Measurements from ENCODE around the gene PEX14.

PEX14 gene

GRCh38 chr1:10631121-10631810 lies 156.5 kb downstream of the PEX14 start:
- H3K9me3 ChIP-seq (ENCODE audit: low read length): no peaks in the 10 kb centered on the region
- H3K4me3 ChIP-seq (ENCODE audit: low read length): no peak overlapping the region
- H3K4me1 ChIP-seq (ENCODE audit: insufficient read depth, low read length): peaks cover 16% of the 10 kb centered on the region
- H3K27me3 ChIP-seq (ENCODE audit: insufficient read depth, low read length): no peaks in the 10 kb centered on the region
- peaks cover 7% of the 10 kb centered on the region for H3K36me3 ChIP-seq (ENCODE audit: insufficient read depth, low read length)
- H2AFZ ChIP-seq (ENCODE audit: low read depth, low read length): no peak overlapping the region

DNA sequence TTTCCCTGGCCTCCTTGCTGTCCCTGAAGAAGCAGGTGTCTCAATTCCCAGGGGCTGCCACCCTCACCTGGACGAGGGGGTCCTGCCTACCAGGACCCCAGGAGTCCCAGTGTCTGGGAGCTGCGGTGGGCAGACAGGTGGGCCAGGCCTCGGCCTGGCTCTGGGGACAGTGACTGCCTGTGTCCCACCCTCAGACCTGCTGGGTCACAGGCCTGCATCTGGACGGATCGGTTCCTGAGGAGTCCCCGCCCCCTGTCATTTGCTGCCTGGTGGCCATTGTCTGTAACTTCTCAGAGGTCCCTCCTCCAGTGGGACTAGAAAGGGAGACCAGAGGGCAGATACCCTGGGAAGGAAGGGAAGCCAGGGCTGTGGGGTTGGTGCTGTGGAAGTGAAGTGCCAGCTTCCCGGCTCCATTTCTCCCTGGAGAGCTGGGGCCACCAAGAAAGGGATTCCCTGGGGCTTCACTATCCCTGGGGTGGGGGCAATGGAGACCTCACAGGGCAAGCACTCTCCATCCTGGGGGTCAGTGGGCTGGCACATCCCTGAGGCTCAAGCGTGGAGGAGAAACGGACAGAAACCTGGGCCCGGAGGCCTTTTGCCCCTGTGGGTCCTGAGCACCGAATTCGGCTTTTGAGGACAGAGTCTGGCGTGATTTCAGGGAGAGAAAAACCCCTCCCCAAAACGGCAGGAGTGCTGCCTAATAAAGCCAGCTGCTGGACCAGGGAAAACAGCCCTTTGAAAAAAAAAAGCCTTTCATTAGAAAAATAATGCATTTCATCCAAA lies 157.3 kb downstream of the PEX14 start:
- Histone ChIP-seq H2AFZ (ENCODE audit: low read depth, low read length) (no peak overlapping the region), H3K36me3 (ENCODE audit: insufficient read depth, low read length) (peaks cover 2% of the 10 kb centered on the region), H3K27me3 (ENCODE audit: insufficient read depth, low read length) (no peaks in the 10 kb centered on the region), H3K9me3 (ENCODE audit: low read length) (no peaks in the 10 kb centered on the region), H3K4me3 (ENCODE audit: low read length) (no peak overlapping the region), H3K4me1 (ENCODE audit: insufficient read depth, low read length) (peaks cover 16% of the 10 kb centered on the region)

DNA sequence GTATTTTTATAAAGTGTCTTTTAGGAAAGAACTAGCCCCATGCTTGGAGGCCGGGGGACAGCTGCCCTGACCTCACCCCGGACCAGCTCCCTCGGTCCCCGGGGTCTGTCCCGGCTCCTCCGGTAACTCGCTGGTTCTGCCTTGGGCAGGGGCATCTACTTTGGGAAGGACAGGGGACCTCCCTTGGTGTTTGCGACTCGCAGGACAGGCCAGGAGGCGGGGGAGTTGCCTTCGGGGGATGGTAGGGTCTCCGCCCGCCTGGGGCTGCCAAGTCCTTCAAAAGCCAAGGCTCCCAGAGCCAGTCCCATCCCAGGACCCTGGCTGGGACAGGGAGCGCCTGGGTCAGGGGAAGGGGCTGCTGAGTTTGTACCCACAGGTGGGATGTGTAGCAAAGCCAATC lies 157.9 kb downstream of the PEX14 start:
- H2AFZ ChIP-seq (ENCODE audit: low read depth, low read length): no peak overlapping the region
- no peaks in the 10 kb centered on the region for H3K27me3 ChIP-seq (ENCODE audit: insufficient read depth, low read length)
- H3K4me1 ChIP-seq (ENCODE audit: insufficient read depth, low read length): peaks cover 16% of the 10 kb centered on the region
- no peaks in the 10 kb centered on the region for H3K9me3 ChIP-seq (ENCODE audit: low read length)
- H3K36me3 ChIP-seq (ENCODE audit: insufficient read depth, low read length): peaks cover 2% of the 10 kb centered on the region
- H3K4me3 ChIP-seq (ENCODE audit: low read length): no peak overlapping the region

- Histone ChIP-seq H3K27me3 (ENCODE audit: insufficient read depth, low read length) (no peaks in the 10 kb centered on the region), H2AFZ (ENCODE audit: low read depth, low read length) (no peak overlapping the region), H3K4me3 (ENCODE audit: low read length) (no peak overlapping the region), H3K9me3 (ENCODE audit: low read length) (no peaks in the 10 kb centered on the region), H3K4me1 (ENCODE audit: insufficient read depth, low read length) (peaks cover 16% of the 10 kb centered on the region), H3K36me3 (ENCODE audit: insufficient read depth, low read length) (peaks cover 2% of the 10 kb centered on the region)
Observed at GRCh38 chr1:10633416-10633815, 158.7 kb downstream of the PEX14 start.

DNA sequence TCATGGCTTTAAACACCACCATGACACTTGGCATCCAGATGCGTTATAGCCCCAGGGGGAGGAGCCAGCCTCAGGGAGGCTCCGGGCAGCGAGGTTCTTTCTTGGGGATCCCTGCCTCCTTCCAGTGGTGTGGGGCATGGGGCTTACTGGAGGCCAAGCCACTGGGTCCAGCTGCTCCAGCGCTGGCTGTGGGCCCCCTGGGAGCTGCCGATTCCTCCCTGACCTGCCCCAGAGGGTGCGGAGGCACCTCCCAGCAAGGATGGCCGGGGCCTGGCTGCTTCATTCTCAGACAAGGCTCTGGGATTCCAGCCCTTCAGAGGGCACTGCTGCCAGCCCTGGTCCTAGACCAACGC lies 159.3 kb downstream of the PEX14 start:
- Histone ChIP-seq H3K4me3 (ENCODE audit: low read length) (no peak overlapping the region), H3K27me3 (ENCODE audit: insufficient read depth, low read length) (no peaks in the 10 kb centered on the region), H2AFZ (ENCODE audit: low read depth, low read length) (no peak overlapping the region)

GRCh38 chr1:10634428-10635084 lies 159.8 kb downstream of the PEX14 start:
- Histone ChIP-seq H3K9me3 (ENCODE audit: low read length) (peaks cover 3% of the 10 kb centered on the region), H3K27me3 (ENCODE audit: insufficient read depth, low read length) (no peaks in the 10 kb centered on the region), H3K4me3 (ENCODE audit: low read length) (no peak overlapping the region), H3K4me1 (ENCODE audit: insufficient read depth, low read length) (peaks cover 16% of the 10 kb centered on the region), H3K36me3 (ENCODE audit: insufficient read depth, low read length) (peaks cover 2% of the 10 kb centered on the region), H2AFZ (ENCODE audit: low read depth, low read length) (no peak overlapping the region)

More for the DNA sequence above, 159.3 kb downstream of the PEX14 start:
- Histone ChIP-seq H3K36me3 (ENCODE audit: insufficient read depth, low read length) (peaks cover 2% of the 10 kb centered on the region), H3K4me1 (ENCODE audit: insufficient read depth, low read length) (peaks cover 16% of the 10 kb centered on the region), H3K9me3 (ENCODE audit: low read length) (no peaks in the 10 kb centered on the region)

- Histone ChIP-seq H2AFZ (ENCODE audit: low read depth, low read length) (no peak overlapping the region), H3K36me3 (ENCODE audit: insufficient read depth, low read length) (no peaks in the 10 kb centered on the region), H3K4me3 (ENCODE audit: low read length) (no peak overlapping the region), H3K4me1 (ENCODE audit: insufficient read depth, low read length) (peaks cover 16% of the 10 kb centered on the region), H3K27me3 (ENCODE audit: insufficient read depth, low read length) (no peaks in the 10 kb centered on the region), H3K9me3 (ENCODE audit: low read length) (peaks cover 5% of the 10 kb centered on the region)
Observed at GRCh38 chr1:10635085-10635896, 160.5 kb downstream of the PEX14 start.

- H3K9me3 ChIP-seq (ENCODE audit: low read length): peaks cover 5% of the 10 kb centered on the region
- H3K4me1 ChIP-seq (ENCODE audit: insufficient read depth, low read length): peaks cover 16% of the 10 kb centered on the region
- no peak overlapping the region for H2AFZ ChIP-seq (ENCODE audit: low read depth, low read length)
- H3K4me3 ChIP-seq (ENCODE audit: low read length): no peak overlapping the region
- no peaks in the 10 kb centered on the region for H3K36me3 ChIP-seq (ENCODE audit: insufficient read depth, low read length)
- no peaks in the 10 kb centered on the region for H3K27me3 ChIP-seq (ENCODE audit: insufficient read depth, low read length)
Observed at GRCh38 chr1:10635992-10636391, 161.2 kb downstream of the PEX14 start.

DNA sequence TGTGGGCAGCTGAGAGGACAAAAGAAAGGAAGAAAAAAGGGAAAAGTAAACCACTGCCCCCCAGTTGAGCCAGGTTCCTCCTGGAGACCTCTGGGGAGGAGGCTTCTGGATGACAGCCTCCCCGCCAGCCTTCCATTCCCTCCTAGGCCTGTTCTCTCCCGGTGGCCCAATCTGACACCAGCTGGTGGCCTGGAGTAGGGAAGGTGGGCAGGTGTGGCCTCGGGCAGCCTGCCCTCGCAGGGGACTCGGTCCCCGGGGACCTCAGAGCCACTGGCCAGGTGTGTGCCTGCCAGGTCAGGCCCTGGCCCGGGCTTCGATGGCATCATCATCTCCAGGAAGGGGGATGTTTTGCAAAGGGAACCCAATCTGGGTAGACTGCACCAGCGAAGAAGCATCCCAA lies 162.7 kb downstream of the PEX14 start:
- H3K36me3 ChIP-seq (ENCODE audit: insufficient read depth, low read length): no peaks in the 10 kb centered on the region

DNA sequence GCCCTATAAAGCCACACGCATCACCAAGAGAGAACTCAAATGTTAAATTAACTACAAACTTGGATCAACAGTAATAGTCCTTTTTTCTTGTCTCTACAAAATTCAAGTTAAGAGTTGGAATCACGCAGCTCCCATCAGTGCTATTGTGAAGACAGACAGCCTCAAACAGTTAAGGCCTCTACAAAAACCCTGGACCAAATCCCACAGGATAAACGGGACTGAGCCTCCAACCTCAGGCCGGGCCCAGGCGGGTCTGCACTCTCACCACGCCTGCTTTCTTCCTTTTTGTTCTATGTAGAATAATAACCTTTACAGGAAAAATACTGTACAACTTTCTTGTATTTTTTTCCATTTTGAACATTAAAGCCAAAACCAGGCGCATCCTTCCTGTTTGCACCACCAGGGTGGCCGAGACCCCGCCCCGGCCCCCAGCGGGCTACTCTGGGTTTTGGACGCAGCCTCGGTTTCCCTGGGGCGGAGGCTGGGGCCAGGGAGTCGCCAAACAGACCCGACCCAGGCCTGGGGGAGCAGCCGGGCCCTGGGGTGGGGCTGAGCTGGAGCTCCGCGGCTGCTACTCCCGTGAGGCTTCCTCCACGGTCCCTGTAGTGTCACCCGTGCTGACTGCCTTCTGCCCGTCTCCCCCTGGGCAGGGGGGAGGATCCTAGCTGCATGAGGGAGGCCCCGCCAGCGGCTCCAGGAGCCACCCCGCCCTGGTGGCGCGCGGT lies 163.2 kb downstream of the PEX14 start:
- Histone ChIP-seq H2AFZ (ENCODE audit: low read depth, low read length) (no peak overlapping the region), H3K36me3 (ENCODE audit: insufficient read depth, low read length) (no peaks in the 10 kb centered on the region), H3K4me1 (ENCODE audit: insufficient read depth, low read length) (no peaks in the 10 kb centered on the region), H3K4me3 (ENCODE audit: low read length) (no peak overlapping the region), H3K9me3 (ENCODE audit: low read length) (peaks cover 5% of the 10 kb centered on the region), H3K27me3 (ENCODE audit: insufficient read depth, low read length) (no peaks in the 10 kb centered on the region)

More for the DNA sequence above, 162.7 kb downstream of the PEX14 start:
- Histone ChIP-seq H3K4me1 (ENCODE audit: insufficient read depth, low read length) (peaks cover 5% of the 10 kb centered on the region), H3K4me3 (ENCODE audit: low read length) (no peak overlapping the region), H2AFZ (ENCODE audit: low read depth, low read length) (no peak overlapping the region), H3K27me3 (ENCODE audit: insufficient read depth, low read length) (no peaks in the 10 kb centered on the region), H3K9me3 (ENCODE audit: low read length) (peaks cover 5% of the 10 kb centered on the region)

- Histone ChIP-seq H3K4me1 (ENCODE audit: insufficient read depth, low read length) (no peaks in the 10 kb centered on the region), H3K27me3 (ENCODE audit: insufficient read depth, low read length) (no peaks in the 10 kb centered on the region), H3K4me3 (ENCODE audit: low read length) (no peak overlapping the region), H2AFZ (ENCODE audit: low read depth, low read length) (no peak overlapping the region), H3K36me3 (ENCODE audit: insufficient read depth, low read length) (no peaks in the 10 kb centered on the region), H3K9me3 (ENCODE audit: low read length) (peaks cover 5% of the 10 kb centered on the region)
Observed at GRCh38 chr1:10638559-10639005, 163.8 kb downstream of the PEX14 start.

DNA sequence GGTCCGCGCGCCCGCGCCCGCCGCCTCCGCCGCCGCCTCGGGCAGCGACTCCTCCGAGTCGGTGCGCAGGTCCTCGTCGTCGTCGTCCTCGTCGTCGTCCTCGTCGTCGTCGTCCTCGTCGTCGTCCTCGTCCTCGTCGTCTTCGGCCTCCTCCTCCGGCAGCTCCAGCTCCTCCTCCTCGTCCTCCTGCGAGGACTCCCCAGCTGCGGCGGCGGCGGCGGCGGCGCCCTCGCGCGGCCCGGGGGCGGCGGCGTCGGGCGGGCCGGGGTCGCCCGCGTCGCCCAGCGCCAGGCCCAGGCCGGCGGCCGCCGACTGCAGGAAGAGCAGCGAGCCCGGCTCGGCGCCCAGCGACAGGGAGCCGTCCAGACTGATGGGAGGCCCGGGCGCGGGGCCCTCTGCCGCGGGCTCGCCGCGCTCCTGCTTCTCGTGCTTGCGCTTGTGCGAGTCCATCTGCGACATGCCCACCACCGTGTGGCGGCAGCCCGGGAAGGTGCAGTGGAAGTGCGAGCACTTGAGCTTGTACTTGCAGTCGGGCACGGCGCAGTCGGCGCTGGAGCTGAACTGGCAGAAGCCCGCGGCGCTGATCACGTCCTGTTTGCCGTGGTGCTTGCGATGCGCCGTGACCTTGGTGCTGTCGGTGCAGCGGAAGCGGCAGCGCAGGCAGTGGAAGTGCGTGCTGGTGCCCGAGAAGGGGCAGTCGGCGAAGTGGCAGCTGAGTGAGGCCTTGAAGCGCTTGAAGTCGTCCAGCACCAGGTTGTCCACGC lies 164.4 kb downstream of the PEX14 start:
- H3K4me1 ChIP-seq (ENCODE audit: insufficient read depth, low read length): no peaks in the 10 kb centered on the region
- no peaks in the 10 kb centered on the region for H3K36me3 ChIP-seq (ENCODE audit: insufficient read depth, low read length)

More for the DNA sequence above, 164.4 kb downstream of the PEX14 start:
- Histone ChIP-seq H3K27me3 (ENCODE audit: insufficient read depth, low read length) (no peaks in the 10 kb centered on the region), H3K4me3 (ENCODE audit: low read length) (no peak overlapping the region), H2AFZ (ENCODE audit: low read depth, low read length) (no peak overlapping the region), H3K9me3 (ENCODE audit: low read length) (peaks cover 5% of the 10 kb centered on the region)

All from neuron (in vitro differentiated cells).